Effector memory CD4-positive, alpha-beta T cell (primary cell): ENCODE results near the gene NKX2-1.

Source experiments
- DNase-seq, 3 donors: peaks; one replicate each; pipeline ENCODE4 v3.0.0-alpha.2; 2020
- H3K27ac ChIP-seq: 2 replicates; pipeline ENCODE4 v1.7.0; 2013; ENCODE audit warnings: mild to moderate bottlenecking, low read length, moderate library complexity; ENCODE audit not compliant: insufficient read depth, poor library complexity, severe bottlenecking
- H3K27me3 ChIP-seq: replicated peaks from 2 replicates; pipeline ENCODE4 v1.7.0; 2013; ENCODE audit warnings: mild to moderate bottlenecking, low read length; ENCODE audit not compliant: insufficient read depth, control insufficient read depth, poor library complexity, severe bottlenecking
- H3K36me3 ChIP-seq: 2 replicates; pipeline ENCODE4 v1.7.0; 2013; ENCODE audit warnings: mild to moderate bottlenecking, low read length, moderate library complexity; ENCODE audit not compliant: control insufficient read depth, insufficient read depth
- H3K4me1 ChIP-seq: 2 replicates; pipeline ENCODE4 v1.7.0; 2013; ENCODE audit warnings: low read length, mild to moderate bottlenecking; ENCODE audit not compliant: control insufficient read depth, insufficient read depth, poor library complexity, severe bottlenecking
- H3K4me3 ChIP-seq: 2 replicates; pipeline ENCODE4 v1.7.0; 2013; ENCODE audit warnings: low read length, low read depth, mild to moderate bottlenecking; ENCODE audit not compliant: insufficient read depth, poor library complexity, severe bottlenecking
- H3K9me3 ChIP-seq: 2 replicates; pipeline ENCODE4 v1.7.0; 2013; ENCODE audit warnings: mild to moderate bottlenecking, low read length, moderate library complexity; ENCODE audit not compliant: control insufficient read depth

NKX2-1 gene

DNA sequence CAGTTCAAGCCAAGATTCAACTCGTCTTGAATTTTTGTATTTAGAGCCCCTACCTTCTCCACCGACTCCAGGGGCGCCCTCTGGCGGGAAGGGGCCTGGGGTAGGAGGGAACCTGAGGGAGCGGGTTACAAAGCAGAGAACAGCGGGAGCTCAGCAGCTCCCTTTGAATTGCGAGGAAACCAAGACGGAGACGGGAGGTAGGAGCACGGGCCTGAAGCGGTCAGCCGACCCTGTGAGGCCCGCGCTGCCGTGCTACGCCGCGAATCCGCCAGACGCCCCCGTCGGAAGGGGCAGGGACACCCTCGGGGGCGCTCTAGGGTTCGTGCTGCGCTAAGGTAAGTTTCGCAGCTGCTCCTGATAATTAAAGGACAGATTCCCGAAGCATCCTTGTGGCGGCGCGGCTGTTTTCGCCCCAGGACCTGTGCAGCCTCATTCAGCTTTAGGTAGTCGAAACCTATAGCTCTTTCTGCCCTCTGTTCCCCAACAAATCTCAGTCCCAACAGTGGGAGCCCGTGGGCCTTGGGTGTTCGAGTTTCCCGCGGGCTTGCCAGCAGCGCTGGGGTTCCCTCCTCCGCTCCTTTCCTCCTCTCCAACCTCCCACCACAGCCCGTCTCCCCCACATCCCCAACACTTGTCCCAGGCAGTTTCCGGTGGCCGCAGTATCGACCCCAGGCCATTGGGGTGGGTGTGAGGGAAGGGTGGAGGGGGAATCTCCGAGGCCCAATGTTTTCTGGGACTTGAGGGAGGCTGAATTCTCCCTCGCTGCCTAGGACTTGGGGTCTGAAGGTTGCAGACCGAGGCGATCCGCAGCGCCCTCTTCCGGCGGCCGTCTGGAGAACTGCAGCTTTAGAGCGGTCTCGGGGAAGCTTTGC is 5.1 kb upstream of the NKX2-1 start:
- Histone ChIP-seq H3K27ac (no peak overlapping the region), H3K4me1 (peaks cover 8% of the 10 kb centered on the region), H3K4me3 (no peak overlapping the region), H3K27me3 (peaks cover 42% of the 10 kb centered on the region), H3K36me3 (no peaks in the 10 kb centered on the region), H3K9me3 (no peaks in the 10 kb centered on the region)
- no peak for DNase-seq

DNA sequence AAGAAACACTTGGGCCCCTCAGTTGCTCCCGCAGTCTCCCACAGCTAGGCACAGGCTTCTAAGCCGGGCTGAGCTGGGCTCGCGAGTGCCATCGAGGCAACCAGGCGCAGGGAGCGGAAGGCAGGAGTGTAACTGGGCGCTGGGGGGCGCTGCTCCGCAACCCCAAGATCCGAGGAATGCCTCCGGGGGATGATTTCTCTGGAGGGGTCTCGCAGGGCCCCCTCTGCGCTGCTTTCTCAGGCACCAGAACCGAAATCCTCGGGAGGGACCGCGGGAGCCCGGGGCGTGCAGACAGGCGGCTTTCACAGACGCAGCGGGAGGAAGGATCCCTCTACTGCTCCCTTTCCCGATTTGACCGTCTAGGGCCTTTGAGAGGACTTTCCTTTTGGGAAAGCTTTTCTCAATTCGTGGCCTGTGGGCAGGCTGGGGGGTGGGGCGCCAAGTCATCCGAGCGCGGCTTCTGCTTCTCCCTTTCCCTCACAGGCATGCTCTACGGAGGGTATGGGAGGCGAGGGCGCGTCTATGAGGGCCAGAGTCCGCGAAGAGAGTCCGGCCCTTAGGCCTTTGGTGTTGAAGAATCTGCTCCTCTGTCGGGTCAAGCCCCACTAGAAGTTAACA is 4.3 kb upstream of the NKX2-1 start:
- no peak for DNase-seq
- peaks cover 50% of the 10 kb centered on the region for H3K27me3 ChIP-seq

DNA sequence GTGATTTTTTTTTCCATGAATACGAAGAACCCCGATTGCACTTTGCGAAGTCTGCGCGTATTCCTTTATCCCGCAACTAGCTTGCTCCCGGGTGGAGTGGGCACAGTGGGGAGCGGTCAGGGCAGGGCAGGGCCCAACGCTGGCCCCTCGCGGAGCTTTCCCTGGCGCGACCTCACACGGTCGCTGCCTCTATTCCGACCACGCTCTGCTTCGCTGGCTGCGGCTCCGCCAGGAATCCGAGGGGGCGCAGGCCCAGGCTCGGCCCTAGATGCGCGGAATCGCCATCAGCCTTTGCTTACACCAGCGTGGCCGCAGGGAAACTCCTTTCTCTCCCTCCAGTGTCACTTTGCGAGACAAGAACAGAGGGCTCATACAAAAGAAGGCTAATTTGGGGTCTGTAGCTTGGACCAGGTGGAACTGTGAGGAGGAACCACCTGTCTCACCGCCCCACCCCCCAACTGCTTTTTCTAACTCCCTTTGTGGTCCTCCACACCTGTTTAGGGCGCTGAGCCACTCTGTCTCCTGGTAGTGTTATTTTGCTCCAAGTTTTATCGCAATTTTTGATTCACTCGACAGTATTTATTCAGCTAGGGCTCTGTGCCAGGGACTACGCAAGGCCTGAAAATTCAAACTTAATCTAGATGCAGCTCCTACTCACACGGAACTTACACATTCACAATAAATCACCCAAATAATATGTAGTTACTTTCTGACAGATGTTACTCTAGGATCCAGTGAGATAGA is 3.1 kb upstream of the NKX2-1 start:
- Histone ChIP-seq H3K36me3 (no peaks in the 10 kb centered on the region), H3K4me3 (no peak overlapping the region), H3K27ac (no peak overlapping the region), H3K9me3 (no peaks in the 10 kb centered on the region), H3K27me3 (peaks cover 56% of the 10 kb centered on the region), H3K4me1 (peaks cover 11% of the 10 kb centered on the region)
- DNase-seq = no peak

More for the DNA sequence above, 4.3 kb upstream of the NKX2-1 start:
- H3K4me3 ChIP-seq = no peak overlapping the region
- H3K27ac ChIP-seq = no peak overlapping the region
- H3K4me1 ChIP-seq = peaks cover 11% of the 10 kb centered on the region
- H3K36me3 ChIP-seq = no peaks in the 10 kb centered on the region
- H3K9me3 ChIP-seq = no peaks in the 10 kb centered on the region

DNA sequence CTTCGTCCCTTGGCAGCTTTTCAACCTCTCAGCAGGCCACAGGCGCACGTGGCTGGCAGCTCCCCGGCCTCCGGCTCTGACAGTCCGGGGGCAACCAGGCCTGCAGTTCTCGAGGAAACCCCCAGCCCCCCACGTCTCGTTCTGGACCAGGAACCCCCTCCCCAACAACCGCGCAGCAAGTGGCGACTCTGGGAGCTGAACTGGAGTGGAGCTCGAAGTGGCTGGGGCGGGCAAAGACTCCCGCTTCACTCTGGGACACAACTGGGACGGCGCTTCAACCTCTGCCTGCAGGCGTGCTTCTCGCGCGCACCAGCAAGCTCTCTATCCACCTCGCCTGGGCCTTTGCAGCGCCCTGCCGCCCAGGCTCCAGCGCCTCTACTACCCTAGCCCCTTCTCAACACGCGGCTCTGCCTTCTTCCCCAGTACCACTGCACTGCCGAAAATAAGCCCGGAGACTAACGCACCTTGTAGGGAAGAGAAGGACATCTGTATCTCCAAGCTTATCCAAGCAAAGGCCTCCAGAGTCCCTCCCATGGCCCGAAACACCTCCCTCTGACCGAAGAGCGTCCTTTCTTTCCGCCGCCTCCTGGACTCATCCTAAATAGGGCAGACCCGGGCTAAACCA is 2.4 kb upstream of the NKX2-1 start:
- Histone ChIP-seq H3K4me3 (no peak overlapping the region), H3K27ac (no peak overlapping the region), H3K27me3 (peaks cover 52% of the 10 kb centered on the region), H3K9me3 (no peaks in the 10 kb centered on the region), H3K36me3 (no peaks in the 10 kb centered on the region), H3K4me1 (peaks cover 11% of the 10 kb centered on the region)
- DNase-seq = no peak

DNA sequence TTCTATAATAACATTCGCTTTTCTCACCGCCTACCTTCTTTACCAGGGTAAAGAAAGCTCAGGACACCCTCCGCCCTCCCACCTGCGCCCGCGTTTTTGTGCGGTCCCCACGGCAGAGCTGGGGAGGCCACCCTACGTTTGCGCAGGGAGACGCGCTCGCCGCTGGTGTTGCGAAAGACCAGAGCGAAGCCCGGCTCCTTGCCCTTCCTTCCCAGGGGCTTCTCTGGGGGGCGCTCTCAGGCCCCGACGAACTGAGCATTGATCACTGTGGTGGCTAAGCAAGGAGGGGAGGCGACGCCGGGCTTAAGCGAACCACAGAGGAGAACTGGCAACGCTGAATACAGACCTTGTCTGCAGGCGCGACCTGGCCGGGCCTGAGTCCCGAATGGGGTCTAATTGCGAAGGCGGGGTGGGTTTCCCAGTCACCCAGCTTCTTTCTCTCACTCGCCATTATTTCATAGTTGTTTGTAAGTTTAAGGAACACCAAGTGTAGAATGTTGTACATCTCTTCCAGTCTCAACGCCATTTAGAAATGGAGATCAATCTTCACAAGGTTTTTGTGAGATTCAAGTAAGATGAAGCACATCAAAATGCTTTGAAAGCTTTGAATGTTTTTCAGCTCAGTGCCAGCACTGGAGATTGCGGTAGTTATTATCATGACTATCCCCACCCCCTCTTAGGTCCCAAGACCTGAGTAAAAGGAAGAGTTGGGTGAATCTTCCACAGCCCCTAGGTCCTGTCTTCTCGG is 1.7 kb upstream of the NKX2-1 start:
- DNase-seq = no peak
- Histone ChIP-seq H3K27me3 (peaks cover 52% of the 10 kb centered on the region), H3K9me3 (no peaks in the 10 kb centered on the region), H3K4me3 (no peak overlapping the region), H3K4me1 (peaks cover 11% of the 10 kb centered on the region), H3K27ac (no peak overlapping the region), H3K36me3 (no peaks in the 10 kb centered on the region)

DNA sequence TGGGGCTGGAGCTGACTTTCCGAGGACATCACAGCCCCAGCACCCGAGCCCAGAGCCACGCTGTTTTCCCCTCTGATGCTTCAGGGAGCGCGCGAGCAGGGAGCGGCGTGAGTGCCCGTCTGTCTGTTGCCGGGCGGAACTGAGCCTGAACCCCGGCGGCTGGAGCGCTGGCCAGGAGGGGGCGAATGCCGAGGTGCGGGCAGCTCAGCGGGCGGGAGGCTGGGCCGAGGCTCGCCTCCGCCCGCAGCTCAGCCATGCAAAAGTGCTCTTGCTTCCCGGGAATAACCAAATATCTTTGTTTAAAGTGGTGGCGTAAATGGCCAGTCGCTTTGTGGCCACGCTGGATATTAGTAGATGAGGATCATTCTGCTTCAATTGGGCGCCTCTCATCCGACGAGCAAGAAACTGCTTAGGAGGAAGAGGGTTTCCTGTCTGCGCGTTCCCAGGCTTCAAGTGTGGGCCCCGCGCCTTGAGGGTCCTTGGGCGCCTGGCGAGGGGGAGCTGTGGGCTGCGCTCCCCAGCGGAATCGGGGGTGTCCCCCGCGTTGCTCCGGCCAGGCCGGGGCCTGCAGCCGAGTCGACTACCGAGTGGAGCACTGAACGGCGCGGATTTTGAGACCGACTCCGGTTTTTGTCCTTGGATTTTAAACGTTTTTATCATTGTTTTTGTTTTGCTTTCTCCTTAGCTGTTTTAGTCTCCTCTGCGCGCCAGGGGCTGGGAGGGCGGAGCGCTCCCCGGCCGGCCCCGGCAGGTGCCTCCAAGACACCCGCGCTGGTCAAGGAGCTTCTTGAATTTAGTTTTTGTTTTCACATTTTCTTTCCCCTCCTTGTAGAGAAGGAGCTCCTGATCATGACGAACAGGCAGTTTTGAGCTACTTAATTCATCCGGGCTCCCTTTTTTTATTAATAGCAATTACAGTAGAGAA is 831 bp upstream of the NKX2-1 start:
- no peak for DNase-seq
- no peak overlapping the region for H3K4me3 ChIP-seq

DNA sequence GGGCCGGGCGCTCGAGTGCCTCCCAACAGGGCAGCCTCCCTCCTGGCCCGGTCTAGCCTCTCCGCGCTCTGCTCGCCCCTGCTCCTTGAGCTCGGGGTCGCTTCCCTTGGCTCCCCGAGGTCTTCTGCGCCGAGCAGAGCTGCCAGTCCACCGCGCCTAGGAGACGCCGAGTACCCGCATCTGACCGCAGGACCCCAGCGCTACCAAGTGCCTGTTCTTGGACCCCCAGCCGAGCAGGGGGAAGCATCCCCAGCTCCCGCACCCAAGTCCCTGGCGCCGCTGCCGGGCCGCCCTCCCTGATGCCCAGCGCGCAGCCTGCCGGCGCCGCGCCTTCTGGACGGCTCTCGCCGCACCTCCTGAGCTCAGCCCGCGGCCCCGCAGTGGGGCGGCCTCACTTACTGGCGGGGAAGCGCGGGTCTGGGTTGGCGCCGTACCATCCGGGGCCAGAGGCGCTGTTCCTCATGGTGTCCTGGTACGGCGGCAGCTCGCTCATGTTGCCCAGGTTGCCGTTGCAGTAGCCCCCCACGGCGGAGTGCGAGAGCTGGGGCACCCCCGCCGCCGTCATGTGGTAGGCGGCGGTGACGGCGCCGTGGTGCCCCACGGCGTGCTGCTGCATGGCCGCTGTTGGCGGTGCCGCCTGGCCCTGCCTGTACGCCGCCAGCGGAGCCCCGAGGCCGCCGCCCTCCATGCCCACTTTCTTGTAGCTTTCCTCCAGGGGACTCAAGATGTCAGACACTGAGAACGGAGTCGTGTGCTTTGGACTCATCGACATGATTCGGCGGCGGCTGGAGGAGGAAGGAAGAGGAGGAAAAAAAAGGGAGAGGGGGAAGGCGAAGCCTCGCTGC is 1.2 kb downstream of the NKX2-1 start:
- no peaks in the 10 kb centered on the region for H3K36me3 ChIP-seq
- H3K27ac ChIP-seq = no peak overlapping the region
- H3K4me3 ChIP-seq = no peak overlapping the region
- peaks cover 40% of the 10 kb centered on the region for H3K27me3 ChIP-seq
- DNase-seq = no peak
- no peaks in the 10 kb centered on the region for H3K9me3 ChIP-seq
- peaks cover 11% of the 10 kb centered on the region for H3K4me1 ChIP-seq

More for the DNA sequence above, 831 bp upstream of the NKX2-1 start:
- peaks cover 11% of the 10 kb centered on the region for H3K4me1 ChIP-seq
- H3K27me3 ChIP-seq = peaks cover 46% of the 10 kb centered on the region
- no peak overlapping the region for H3K27ac ChIP-seq
- H3K36me3 ChIP-seq = no peaks in the 10 kb centered on the region
- no peaks in the 10 kb centered on the region for H3K9me3 ChIP-seq

DNA sequence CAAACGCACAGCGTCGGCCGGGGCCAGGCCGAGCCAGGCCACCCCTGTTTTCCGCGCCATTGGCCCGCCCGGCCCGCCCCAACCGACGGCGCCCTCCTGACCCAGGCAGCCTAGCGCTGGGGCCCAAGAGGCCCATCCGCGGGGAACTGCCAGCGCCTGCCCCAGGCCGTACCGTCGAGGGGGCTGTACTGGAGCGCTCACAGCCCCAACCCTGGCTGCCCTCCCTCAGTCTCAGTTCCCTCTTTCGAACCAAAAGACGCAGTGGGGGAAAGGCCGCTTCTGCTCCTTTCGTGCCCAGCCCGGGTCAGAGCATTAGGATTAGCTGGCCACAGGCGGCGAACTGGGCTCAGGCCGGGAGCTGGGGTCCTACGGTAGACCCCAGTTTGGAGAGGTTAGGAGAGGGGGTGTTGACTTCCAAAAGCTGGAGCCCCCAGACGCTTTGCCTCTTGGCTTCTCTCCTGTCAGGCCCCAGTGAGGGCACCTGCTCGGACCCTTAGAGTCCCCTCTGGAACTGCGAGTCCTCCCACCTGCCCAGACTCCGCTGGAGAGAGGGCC is 1.9 kb downstream of the NKX2-1 start:
- Histone ChIP-seq H3K36me3 (no peaks in the 10 kb centered on the region), H3K27me3 (peaks cover 44% of the 10 kb centered on the region), H3K27ac (no peak overlapping the region), H3K4me1 (peaks cover 11% of the 10 kb centered on the region), H3K9me3 (no peaks in the 10 kb centered on the region), H3K4me3 (no peak overlapping the region)
- no peak for DNase-seq
